NT2/D1 (cell line): ENCODE results near the gene MCFD2.

Source experiments
- SUZ12 ChIP-seq: IDR thresholded peaks from 2 replicates; pipeline ENCODE4 v1.6.1; 2011; ENCODE audit not compliant: insufficient read length, insufficient read depth; ENCODE audit errors: extremely low read depth
- ZNF274 ChIP-seq: IDR thresholded peaks from 2 replicates; pipeline ENCODE4 v1.6.1; 2011; ENCODE audit warnings: mild to moderate bottlenecking, low read depth, low read length

GRCh38 chr2:46950314-46950713 lies 34.7 kb upstream of the MCFD2 start:
- TF ChIP-seq ZNF274 (no peak), SUZ12 (no peak)
